AG10803 (cell line): ENCODE data around the gene PPRC1.
"Not testable (repeated sequence)": the region's sequence is repeated elsewhere in the genome, so short reads cannot be mapped to it uniquely, and the experiment has no call there.

Experiments
- DNase-seq: peaks from one replicate; pipeline ENCODE4 v3.0.0; 2010; ENCODE audit warnings: low read depth
- H3K4me3 ChIP-seq: 2 replicates; pipeline ENCODE4 v1.5.1; 2011; ENCODE audit warnings: mild to moderate bottlenecking, low read length, control low read depth
- CTCF ChIP-seq: conservative IDR thresholded peaks from 2 replicates; pipeline ENCODE4 v1.5.1; 2011; ENCODE audit warnings: mild to moderate bottlenecking, low read length, control low read depth, inconsistent platforms

Gene PPRC1

DNA sequence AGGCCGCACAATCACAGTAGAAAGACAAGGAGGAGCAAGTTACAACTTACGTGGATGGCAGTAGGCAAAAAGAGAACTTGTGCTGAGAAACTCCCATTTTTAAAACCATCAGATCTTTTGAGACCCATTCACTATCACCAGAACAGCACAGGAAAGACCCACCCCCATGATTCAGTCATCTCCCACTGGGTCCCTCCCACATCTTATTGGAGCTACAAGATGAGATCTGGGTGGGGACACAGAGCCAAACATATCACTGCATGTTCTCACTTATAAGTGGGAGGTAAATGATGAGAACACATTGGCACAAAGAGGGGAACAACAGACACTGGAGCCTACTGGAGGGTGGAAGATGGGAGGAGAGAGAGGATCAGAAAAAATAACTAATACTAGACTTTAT lies 51.8 kb downstream of the PPRC1 start:
- no peak for DNase-seq
- no peak for TF ChIP-seq CTCF
- H3K4me3 ChIP-seq: no peak overlapping the region

DNA sequence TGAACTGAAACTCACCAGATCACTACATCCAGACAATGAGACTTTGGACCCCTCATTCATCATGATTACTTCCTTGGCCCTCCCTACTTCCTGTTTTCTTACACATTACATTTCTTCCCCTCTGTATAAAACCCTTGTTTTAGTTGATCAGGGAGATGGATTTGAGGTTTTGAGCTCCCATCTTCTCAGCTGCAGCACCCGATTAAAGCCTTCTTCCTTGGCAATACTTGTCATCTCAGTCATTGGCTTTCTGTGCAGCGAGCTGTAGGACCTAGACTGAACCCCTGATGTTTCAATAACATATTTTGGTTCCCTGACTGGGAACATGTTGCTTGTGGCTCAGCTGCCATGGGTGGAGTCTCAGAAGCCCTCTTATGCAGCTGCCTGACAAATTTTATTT lies 52.4 kb downstream of the PPRC1 start:
- H3K4me3 ChIP-seq: no peak overlapping the region
- TF ChIP-seq CTCF: no peak
- no peak for DNase-seq

- no peak overlapping the region for H3K4me3 ChIP-seq
- no peak for TF ChIP-seq CTCF
- peak; percentile 57 for DNase-seq
Observed at GRCh38 chr10:102185811-102186527, 53.1 kb downstream of the PPRC1 start.

GRCh38 chr10:102188298-102188940 lies 55.6 kb downstream of the PPRC1 start:
- TF ChIP-seq CTCF: no peak
- DNase-seq: no peak
- H3K4me3 ChIP-seq: no peak overlapping the region

- not testable (repeated sequence) for H3K4me3 ChIP-seq, DNase-seq
Observed at GRCh38 chr10:102188941-102189898, 56.4 kb downstream of the PPRC1 start.

- H3K4me3 ChIP-seq: no peak overlapping the region
- TF ChIP-seq CTCF: no peak
- no peak for DNase-seq
Observed at GRCh38 chr10:102191956-102192355, 59.1 kb downstream of the PPRC1 start.

GRCh38 chr10:102195296-102195870 lies 62.5 kb downstream of the PPRC1 start:
- TF ChIP-seq CTCF: no peak
- H3K4me3 ChIP-seq: no peak overlapping the region
- DNase-seq: peak; percentile 12
